GM18507 (cell line): ENCODE measurements around the gene PLCL1.

Source experiments
- DNase-seq: peaks from one replicate; pipeline ENCODE4 v3.0.0; 2011; ENCODE audit warnings: low read depth; ENCODE audit not compliant: insufficient read length; ENCODE audit errors: extremely low spot score
- FAIRE-seq: peaks from 2 replicates; lab custom pipeline; 2011; peaks lifted over from hg19 to GRCh38; lab: Jason Lieb, UNC

Gene PLCL1

GRCh38 chr2:197914778-197915177, 110.4 kb downstream of the PLCL1 start:
- FAIRE-seq (no peak), DNase-seq (no peak)

- DNase-seq (no peak), FAIRE-seq (no peak)
Measured at GRCh38 chr2:197915548-197916265, 111.3 kb downstream of the PLCL1 start.

GRCh38 chr2:197919487-197919886, 115.1 kb downstream of the PLCL1 start:
- DNase-seq: no peak
- FAIRE-seq: no peak

- FAIRE-seq: no peak
Measured at GRCh38 chr2:197920088-197920487, 115.7 kb downstream of the PLCL1 start.

GRCh38 chr2:197920592-197921201, 116.3 kb downstream of the PLCL1 start:
- DNase-seq (no peak), FAIRE-seq (no peak)

More at GRCh38 chr2:197920088-197920487, 115.7 kb downstream of the PLCL1 start:
- DNase-seq: no peak

GRCh38 chr2:197924483-197924882, 120.1 kb downstream of the PLCL1 start:
- DNase-seq (no peak), FAIRE-seq (no peak)

- no peak for FAIRE-seq
Measured at GRCh38 chr2:197925204-197925603, 120.8 kb downstream of the PLCL1 start.

GRCh38 chr2:197925976-197926375, 121.6 kb downstream of the PLCL1 start:
- DNase-seq (no peak), FAIRE-seq (no peak)

More at GRCh38 chr2:197925204-197925603, 120.8 kb downstream of the PLCL1 start:
- DNase-seq: no peak

- DNase-seq (no peak), FAIRE-seq (no peak)
Measured at GRCh38 chr2:197926673-197927072, 122.3 kb downstream of the PLCL1 start.

- no peak for FAIRE-seq
- DNase-seq: no peak
Measured at GRCh38 chr2:197927994-197928393, 123.6 kb downstream of the PLCL1 start.

GRCh38 chr2:197929008-197929885, 124.9 kb downstream of the PLCL1 start:
- no peak for FAIRE-seq
- no peak for DNase-seq

GRCh38 chr2:197929886-197930227, 125.5 kb downstream of the PLCL1 start:
- DNase-seq: no peak

GRCh38 chr2:197930570-197931278, 126.3 kb downstream of the PLCL1 start:
- no peak for DNase-seq
- FAIRE-seq: no peak

More at GRCh38 chr2:197929886-197930227, 125.5 kb downstream of the PLCL1 start:
- FAIRE-seq: no peak

GRCh38 chr2:197931661-197932312, 127.4 kb downstream of the PLCL1 start:
- DNase-seq (no peak), FAIRE-seq (no peak)

GRCh38 chr2:197932374-197932773, 128.0 kb downstream of the PLCL1 start:
- DNase-seq (no peak), FAIRE-seq (no peak)

- DNase-seq: no peak
- no peak for FAIRE-seq
Measured at GRCh38 chr2:197934261-197934933, 130.0 kb downstream of the PLCL1 start.

GRCh38 chr2:197934934-197935289, 130.5 kb downstream of the PLCL1 start:
- no peak for DNase-seq
- peak; percentile 71 for FAIRE-seq

- DNase-seq (no peak), FAIRE-seq (no peak)
Measured at GRCh38 chr2:197937814-197938213, 133.4 kb downstream of the PLCL1 start.

GRCh38 chr2:197938555-197938954, 134.2 kb downstream of the PLCL1 start:
- DNase-seq (no peak), FAIRE-seq (no peak)
